Parathyroid adenoma (tissue), 2 donors: ENCODE results near the gene GNA15.

ENCODE experiments used
- H2AFZ ChIP-seq: fragments of 300-600 bp; sonication (generic); one replicate; pipeline ENCODE4 v1.7.0; 2017; ENCODE audit warnings: antibody characterized with exemption, mild to moderate bottlenecking
- H3K27ac ChIP-seq: fragments of 300-600 bp; sonication (generic); one replicate; pipeline ENCODE4 v1.7.0; 2017
- H3K27me3 ChIP-seq: fragments of 300-600 bp; sonication (generic); one replicate; pipeline ENCODE4 v1.7.0; 2017; ENCODE audit warnings: low read length; ENCODE audit not compliant: control insufficient read depth, insufficient read depth
- H3K36me3 ChIP-seq: fragments of 300-600 bp; sonication (generic); one replicate; pipeline ENCODE4 v1.7.0; 2017; ENCODE audit warnings: low read length; ENCODE audit not compliant: control insufficient read depth, insufficient read depth
- H3K4me1 ChIP-seq: fragments of 300-600 bp; sonication (generic); one replicate; pipeline ENCODE4 v1.7.0; 2017; ENCODE audit warnings: control low read depth
- H3K4me2 ChIP-seq: fragments of 300-600 bp; sonication (generic); one replicate; pipeline ENCODE4 v1.7.0; 2017; ENCODE audit warnings: low read length
- H3K4me3 ChIP-seq: fragments of 300-600 bp; sonication (generic); one replicate; pipeline ENCODE4 v1.7.0; 2017; ENCODE audit warnings: low read depth, low read length
- H3K79me2 ChIP-seq: fragments of 300-600 bp; sonication (generic); one replicate; pipeline ENCODE4 v1.7.0; 2017; ENCODE audit warnings: control low read depth
- H3K9ac ChIP-seq: fragments of 300-600 bp; sonication (generic); one replicate; pipeline ENCODE4 v1.7.0; 2017; ENCODE audit warnings: mild to moderate bottlenecking
- H3K9me3 ChIP-seq: fragments of 300-600 bp; sonication (generic); one replicate; pipeline ENCODE4 v1.7.0; 2017; ENCODE audit warnings: low read length; ENCODE audit not compliant: control insufficient read depth
- TF ChIP-seq, protein P1 (sequence below): fragments of 300-600 bp; sonication (generic); IDR thresholded peaks from one replicate; pipeline ENCODE4 v1.7.0; 2017; ENCODE audit warnings: antibody characterized with exemption, mild to moderate bottlenecking
- donor health status: primary hyperparathyroidism.

The GNA15 gene

GRCh38 chr19:3210347-3211017 is 74.6 kb downstream of the GNA15 start:
- no peak overlapping the region for H3K4me2 ChIP-seq
- no peaks in the 10 kb centered on the region for H3K79me2 ChIP-seq
- no peaks in the 10 kb centered on the region for H3K9me3 ChIP-seq
- no peaks in the 10 kb centered on the region for H3K4me1 ChIP-seq
- no peak overlapping the region for H2AFZ ChIP-seq
- TF ChIP-seq, protein P1, sequence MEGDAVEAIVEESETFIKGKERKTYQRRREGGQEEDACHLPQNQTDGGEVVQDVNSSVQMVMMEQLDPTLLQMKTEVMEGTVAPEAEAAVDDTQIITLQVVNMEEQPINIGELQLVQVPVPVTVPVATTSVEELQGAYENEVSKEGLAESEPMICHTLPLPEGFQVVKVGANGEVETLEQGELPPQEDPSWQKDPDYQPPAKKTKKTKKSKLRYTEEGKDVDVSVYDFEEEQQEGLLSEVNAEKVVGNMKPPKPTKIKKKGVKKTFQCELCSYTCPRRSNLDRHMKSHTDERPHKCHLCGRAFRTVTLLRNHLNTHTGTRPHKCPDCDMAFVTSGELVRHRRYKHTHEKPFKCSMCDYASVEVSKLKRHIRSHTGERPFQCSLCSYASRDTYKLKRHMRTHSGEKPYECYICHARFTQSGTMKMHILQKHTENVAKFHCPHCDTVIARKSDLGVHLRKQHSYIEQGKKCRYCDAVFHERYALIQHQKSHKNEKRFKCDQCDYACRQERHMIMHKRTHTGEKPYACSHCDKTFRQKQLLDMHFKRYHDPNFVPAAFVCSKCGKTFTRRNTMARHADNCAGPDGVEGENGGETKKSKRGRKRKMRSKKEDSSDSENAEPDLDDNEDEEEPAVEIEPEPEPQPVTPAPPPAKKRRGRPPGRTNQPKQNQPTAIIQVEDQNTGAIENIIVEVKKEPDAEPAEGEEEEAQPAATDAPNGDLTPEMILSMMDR: peak; percentile 25
- no peak overlapping the region for H3K9ac ChIP-seq
- no peak overlapping the region for H3K4me3 ChIP-seq
- H3K36me3 ChIP-seq: no peaks in the 10 kb centered on the region
- H3K27ac ChIP-seq: no peak overlapping the region
- H3K27me3 ChIP-seq: no peaks in the 10 kb centered on the region

DNA sequence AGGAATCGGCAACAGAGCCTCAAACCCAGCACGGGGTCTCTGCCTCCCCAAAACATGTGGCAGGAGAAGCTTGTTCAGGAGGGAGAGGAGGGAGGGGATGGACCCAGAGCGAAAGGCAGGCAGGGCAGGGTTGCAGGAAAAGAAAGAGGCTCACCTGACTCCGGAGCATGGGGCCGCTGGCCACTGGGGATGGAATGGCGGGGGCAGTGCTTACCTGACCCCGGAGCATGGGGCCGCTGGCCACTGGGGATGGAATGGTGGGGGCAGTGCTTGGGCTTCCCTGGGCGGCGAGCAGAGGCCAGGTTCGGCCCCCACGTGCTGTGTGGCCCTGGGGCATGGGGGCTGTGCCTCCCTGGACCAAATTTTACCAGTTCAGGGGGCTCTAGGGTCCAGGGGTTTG is 75.4 kb downstream of the GNA15 start:
- TF ChIP-seq, protein P1: no peak
- no peaks in the 10 kb centered on the region for H3K79me2 ChIP-seq
- no peaks in the 10 kb centered on the region for H3K9me3 ChIP-seq
- no peak overlapping the region for H3K4me3 ChIP-seq
- no peak overlapping the region for H2AFZ ChIP-seq
- no peak overlapping the region for H3K4me2 ChIP-seq
- no peaks in the 10 kb centered on the region for H3K27me3 ChIP-seq
- H3K4me1 ChIP-seq: no peaks in the 10 kb centered on the region
- no peak overlapping the region for H3K9ac ChIP-seq
- no peaks in the 10 kb centered on the region for H3K36me3 ChIP-seq
- no peak overlapping the region for H3K27ac ChIP-seq

DNA sequence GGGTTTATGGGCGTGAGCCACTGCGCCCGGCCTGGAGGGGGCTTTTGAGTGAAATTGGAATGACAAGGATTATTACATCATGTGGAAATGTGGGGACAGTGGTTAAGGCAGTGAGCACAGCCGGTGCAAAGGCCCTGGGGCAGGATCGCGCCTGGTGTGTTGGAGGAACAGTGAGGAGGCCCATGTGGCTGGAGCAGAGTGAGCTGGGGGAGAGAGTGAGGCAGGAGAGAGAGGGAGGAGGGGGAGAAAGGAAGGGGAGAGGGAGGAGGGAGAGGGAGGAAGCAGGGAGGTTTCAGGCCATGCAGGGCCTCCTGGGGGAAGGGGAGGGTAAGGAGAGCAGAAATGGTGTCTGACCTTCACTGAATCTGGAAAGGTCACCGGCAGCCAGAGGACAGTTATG is 77.3 kb downstream of the GNA15 start:
- Histone ChIP-seq H3K27me3 (no peaks in the 10 kb centered on the region), H3K79me2 (no peaks in the 10 kb centered on the region)

More for the DNA sequence above, 77.3 kb downstream of the GNA15 start:
- H3K27ac ChIP-seq: no peak overlapping the region
- no peak overlapping the region for H3K4me2 ChIP-seq
- no peak overlapping the region for H3K9ac ChIP-seq
- no peaks in the 10 kb centered on the region for H3K4me1 ChIP-seq
- H3K9me3 ChIP-seq: no peaks in the 10 kb centered on the region
- TF ChIP-seq, protein P1: no peak
- no peaks in the 10 kb centered on the region for H3K36me3 ChIP-seq
- no peak overlapping the region for H2AFZ ChIP-seq
- no peak overlapping the region for H3K4me3 ChIP-seq
